ENCODE data around the gene ERBB2.

The ERBB2 gene

DNA sequence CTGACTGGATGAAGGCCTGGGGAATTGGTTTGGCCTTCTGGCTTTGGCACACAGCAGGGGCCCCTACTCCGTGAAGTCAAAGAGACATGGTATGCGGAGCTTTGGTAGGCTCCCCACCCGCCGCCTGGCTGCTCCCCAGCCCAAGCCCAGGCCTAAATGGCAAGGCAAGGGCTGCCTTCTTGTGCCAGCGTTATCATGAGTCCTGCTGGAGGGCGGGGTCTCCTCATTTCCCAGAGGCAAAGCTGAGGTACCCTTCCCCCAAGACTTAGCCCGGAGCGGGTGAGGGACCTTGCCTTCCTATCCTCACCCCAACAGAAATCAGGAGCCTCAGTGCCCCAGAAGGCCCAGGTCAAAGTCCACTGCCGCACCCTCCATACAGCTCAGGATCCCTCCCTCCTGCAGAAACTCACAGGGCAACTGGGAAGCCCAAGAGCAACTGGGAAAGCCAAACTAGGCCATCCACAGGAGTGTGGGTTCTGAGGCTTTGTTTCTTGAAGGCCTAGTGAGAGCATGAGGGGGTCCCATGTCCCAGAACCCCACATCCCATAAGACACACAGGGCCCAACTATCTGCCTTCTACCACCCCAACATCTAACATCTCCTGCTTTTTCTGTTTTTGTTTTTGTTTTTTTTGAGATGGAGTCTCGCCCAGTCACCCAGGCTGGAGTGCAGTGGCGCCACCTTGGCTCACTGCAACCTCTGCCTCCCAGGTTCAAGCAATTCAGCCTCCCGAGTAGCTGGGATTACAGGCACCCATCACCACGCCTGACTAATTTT lies 21.3 kb upstream of the ERBB2 start:
- no peak for DNase-seq (ENCODE audit: low spot score)
- in situ Hi-C loops (cut with MboI; ENCODE audit: low sequenced_read_pairs, unreplicated experiment) = no loop called here
- TF ChIP-seq, protein P1, sequence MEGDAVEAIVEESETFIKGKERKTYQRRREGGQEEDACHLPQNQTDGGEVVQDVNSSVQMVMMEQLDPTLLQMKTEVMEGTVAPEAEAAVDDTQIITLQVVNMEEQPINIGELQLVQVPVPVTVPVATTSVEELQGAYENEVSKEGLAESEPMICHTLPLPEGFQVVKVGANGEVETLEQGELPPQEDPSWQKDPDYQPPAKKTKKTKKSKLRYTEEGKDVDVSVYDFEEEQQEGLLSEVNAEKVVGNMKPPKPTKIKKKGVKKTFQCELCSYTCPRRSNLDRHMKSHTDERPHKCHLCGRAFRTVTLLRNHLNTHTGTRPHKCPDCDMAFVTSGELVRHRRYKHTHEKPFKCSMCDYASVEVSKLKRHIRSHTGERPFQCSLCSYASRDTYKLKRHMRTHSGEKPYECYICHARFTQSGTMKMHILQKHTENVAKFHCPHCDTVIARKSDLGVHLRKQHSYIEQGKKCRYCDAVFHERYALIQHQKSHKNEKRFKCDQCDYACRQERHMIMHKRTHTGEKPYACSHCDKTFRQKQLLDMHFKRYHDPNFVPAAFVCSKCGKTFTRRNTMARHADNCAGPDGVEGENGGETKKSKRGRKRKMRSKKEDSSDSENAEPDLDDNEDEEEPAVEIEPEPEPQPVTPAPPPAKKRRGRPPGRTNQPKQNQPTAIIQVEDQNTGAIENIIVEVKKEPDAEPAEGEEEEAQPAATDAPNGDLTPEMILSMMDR (IDR thresholded peaks at IDR 0.05; ENCODE audit: borderline replicate concordance, control extremely low read depth, extremely low read depth, insufficient read depth, missing control alignments) = no peak

DNA sequence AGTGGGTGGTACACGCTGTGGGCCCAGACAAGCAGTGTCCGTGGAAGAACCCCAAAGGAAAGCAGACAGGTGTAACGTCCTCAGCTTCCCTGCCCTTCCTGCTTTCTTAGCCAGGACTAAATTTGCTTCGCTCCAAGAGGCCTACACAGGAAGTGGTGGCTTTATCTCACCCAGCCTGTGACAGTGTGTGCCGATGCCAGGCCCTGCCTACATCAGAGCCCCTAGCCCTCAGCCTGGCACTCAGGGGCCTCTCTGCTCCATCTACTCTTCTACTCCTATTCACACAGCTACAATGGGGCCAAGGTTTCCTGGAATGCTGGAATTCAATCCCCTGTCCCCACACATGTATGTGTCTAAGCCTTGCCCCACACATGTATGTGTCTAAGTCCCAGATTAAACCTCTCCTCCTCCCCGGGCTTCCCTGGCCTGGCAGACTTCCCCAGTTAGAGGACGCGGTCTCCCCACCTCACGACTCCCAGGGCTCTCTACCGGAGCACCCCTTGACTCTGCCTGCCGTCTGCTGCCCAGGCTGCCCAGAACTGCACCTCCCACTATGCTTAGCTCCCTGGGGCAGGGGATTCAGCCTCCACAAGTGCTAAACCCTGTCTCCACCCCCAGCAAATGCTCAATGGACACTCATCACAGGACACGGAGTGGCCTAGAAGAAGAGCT lies 20.2 kb upstream of the ERBB2 start:
- TF ChIP-seq, protein P1 (IDR thresholded peaks at IDR 0.05; ENCODE audit: borderline replicate concordance, control extremely low read depth, extremely low read depth, insufficient read depth, missing control alignments) = no peak
- no peak for DNase-seq (ENCODE audit: low spot score)
- in situ Hi-C loops (cut with MboI; ENCODE audit: low sequenced_read_pairs, unreplicated experiment) = no loop called here

DNA sequence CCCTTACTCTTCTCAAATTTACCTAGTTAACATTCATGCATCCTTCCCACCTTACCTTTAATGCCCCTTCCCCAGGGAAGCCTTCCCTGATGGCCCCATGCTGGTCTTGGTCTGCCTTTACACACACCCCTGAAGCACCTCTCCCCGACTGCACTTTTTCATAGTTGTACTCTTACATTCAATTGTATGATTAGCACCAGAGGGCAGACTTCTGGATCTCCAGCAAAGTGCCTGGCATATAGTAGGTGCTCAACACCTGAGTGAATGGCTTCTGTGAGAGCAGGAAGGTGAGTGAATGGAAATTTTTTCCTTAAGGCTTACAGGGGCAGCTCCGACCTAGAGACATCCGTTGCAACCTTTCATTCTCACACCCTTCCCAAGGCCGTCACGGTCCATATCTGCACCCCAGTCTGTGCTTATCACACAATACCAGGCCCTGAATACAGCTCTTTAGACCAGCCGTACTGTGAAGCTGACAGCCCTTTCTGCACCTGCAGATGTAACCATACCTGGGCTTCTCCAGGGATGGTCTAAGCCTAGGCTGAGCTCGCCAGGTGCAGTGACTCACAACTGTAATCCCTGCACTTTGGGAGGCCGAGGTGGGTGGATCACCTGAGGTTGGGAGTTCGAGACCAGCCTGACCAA lies 16.4 kb upstream of the ERBB2 start:
- in situ Hi-C loops (cut with MboI; ENCODE audit: low sequenced_read_pairs, unreplicated experiment) = no loop called here
- no peak for DNase-seq (ENCODE audit: low spot score)
- TF ChIP-seq, protein P1 (IDR thresholded peaks at IDR 0.05; ENCODE audit: borderline replicate concordance, control extremely low read depth, extremely low read depth, insufficient read depth, missing control alignments) = no peak

DNA sequence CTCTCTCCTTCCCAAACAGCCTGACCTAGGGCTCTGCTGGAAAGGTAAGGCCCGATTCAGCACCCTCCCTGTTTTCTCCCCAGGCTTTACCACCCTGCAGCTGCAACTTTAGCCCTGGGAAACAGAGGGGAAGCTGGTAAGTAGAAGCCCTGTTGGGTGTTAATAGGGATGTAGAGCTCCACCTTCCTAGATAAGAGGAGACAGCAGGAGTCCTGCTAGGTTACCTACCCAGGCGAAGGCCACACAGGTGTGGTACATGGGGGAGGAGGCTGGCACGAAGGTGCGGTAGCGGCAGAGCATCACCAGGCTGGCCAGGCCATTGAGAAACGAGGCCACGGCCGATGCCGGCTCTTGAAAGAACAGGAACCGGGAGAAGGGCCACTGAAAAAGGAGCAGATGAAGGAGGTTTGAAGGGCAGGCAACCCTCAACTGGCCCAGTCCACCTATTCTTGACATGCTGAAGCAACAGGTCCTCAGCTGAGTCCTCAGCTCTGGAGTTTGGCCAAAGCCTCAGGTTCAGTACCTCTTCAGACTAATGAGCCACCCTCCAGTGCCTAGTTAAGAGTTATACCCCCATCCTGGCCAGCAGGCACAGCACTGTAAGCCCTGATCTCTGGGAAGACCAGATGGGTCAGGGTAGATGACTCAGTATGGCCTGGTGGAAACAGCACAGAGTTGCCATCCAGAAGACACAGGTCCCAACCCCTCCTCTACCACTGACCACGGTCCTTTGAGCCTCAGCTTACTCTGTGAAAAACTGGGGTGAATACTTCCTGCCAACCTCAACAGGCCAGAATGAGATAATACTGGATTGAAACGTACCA lies 15.3 kb upstream of the ERBB2 start:
- in situ Hi-C loops (cut with MboI; ENCODE audit: low sequenced_read_pairs, unreplicated experiment) = no loop called here
- no peak for DNase-seq (ENCODE audit: low spot score)
- TF ChIP-seq, protein P1 (IDR thresholded peaks at IDR 0.05; ENCODE audit: borderline replicate concordance, control extremely low read depth, extremely low read depth, insufficient read depth, missing control alignments) = no peak

DNA sequence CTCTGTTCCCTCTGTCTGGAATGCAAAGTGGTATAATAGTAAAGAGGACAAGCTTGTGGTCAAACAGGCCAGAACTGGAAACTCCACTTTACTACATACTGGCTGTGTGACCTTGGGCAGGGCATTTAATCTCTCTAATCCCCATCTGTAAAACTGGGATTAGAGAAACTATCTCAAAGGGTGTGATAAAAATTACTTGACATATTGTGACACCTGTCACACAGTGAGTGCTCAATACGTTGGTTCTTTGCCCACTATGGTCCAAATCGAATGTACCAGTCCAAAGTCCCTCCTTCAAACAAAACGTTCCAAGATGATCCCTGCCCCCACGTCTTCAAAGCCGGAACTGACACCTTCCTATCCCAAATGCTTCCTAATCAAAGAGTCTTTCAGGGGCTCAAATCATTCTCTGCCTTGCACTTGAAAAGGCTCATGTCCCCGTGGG lies 12.7 kb upstream of the ERBB2 start:
- in situ Hi-C loops (cut with MboI; ENCODE audit: low sequenced_read_pairs, unreplicated experiment) = no loop called here
- TF ChIP-seq, protein P1 (IDR thresholded peaks at IDR 0.05; ENCODE audit: borderline replicate concordance, control extremely low read depth, extremely low read depth, insufficient read depth, missing control alignments) = no peak
- no peak for DNase-seq (ENCODE audit: low spot score)
